Sciatic nerve (tissue), 2 donors: Measurements from ENCODE around the gene KCNH3. TPM values are rescaled to one million over a fixed set of nuclear protein-coding genes. Genes with fewer than 3 reads are reported as not detected.
"Not testable (repeated sequence)": the region's sequence is repeated elsewhere in the genome, so short reads cannot be mapped to it uniquely, and the experiment has no call there.

Source experiments
- ATAC-seq: fragments of 200-7000 bp; cut with Tn5 transposase; one replicate; pipeline ENCODE4 v1.9.1; 2020; ENCODE audit warnings: mild to moderate bottlenecking, moderate library complexity
- DNase-seq: peaks from one replicate; pipeline ENCODE4 v3.0.0-alpha.2; 2020; ENCODE audit warnings: low spot score
- intact Hi-C: fragments of 100-400 bp; cut with DNase I; formaldehyde crosslinking; loops from one replicate; pipeline ENCODE4 v1.14.2; 2022
- total RNA-seq: library from RNA; stranded (reverse); fragmentation: NEBNext Ultra II Directional; extraction: Animal tissue kit (Norgen Biotek cat#: 25700); gene quantifications from one replicate; pipeline ENCODE4 v1.2.1, GENCODE V29; 2021
- donor health status: DM: no; HTN: no; CAD: no.
- donor health status: DM: no; HTN: no; CAD: no.

KCNH3 gene, protein sequence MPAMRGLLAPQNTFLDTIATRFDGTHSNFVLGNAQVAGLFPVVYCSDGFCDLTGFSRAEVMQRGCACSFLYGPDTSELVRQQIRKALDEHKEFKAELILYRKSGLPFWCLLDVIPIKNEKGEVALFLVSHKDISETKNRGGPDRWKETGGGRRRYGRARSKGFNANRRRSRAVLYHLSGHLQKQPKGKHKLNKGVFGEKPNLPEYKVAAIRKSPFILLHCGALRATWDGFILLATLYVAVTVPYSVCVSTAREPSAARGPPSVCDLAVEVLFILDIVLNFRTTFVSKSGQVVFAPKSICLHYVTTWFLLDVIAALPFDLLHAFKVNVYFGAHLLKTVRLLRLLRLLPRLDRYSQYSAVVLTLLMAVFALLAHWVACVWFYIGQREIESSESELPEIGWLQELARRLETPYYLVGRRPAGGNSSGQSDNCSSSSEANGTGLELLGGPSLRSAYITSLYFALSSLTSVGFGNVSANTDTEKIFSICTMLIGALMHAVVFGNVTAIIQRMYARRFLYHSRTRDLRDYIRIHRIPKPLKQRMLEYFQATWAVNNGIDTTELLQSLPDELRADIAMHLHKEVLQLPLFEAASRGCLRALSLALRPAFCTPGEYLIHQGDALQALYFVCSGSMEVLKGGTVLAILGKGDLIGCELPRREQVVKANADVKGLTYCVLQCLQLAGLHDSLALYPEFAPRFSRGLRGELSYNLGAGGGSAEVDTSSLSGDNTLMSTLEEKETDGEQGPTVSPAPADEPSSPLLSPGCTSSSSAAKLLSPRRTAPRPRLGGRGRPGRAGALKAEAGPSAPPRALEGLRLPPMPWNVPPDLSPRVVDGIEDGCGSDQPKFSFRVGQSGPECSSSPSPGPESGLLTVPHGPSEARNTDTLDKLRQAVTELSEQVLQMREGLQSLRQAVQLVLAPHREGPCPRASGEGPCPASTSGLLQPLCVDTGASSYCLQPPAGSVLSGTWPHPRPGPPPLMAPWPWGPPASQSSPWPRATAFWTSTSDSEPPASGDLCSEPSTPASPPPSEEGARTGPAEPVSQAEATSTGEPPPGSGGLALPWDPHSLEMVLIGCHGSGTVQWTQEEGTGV
- total RNA-seq, result 0.27 TPM

DNA sequence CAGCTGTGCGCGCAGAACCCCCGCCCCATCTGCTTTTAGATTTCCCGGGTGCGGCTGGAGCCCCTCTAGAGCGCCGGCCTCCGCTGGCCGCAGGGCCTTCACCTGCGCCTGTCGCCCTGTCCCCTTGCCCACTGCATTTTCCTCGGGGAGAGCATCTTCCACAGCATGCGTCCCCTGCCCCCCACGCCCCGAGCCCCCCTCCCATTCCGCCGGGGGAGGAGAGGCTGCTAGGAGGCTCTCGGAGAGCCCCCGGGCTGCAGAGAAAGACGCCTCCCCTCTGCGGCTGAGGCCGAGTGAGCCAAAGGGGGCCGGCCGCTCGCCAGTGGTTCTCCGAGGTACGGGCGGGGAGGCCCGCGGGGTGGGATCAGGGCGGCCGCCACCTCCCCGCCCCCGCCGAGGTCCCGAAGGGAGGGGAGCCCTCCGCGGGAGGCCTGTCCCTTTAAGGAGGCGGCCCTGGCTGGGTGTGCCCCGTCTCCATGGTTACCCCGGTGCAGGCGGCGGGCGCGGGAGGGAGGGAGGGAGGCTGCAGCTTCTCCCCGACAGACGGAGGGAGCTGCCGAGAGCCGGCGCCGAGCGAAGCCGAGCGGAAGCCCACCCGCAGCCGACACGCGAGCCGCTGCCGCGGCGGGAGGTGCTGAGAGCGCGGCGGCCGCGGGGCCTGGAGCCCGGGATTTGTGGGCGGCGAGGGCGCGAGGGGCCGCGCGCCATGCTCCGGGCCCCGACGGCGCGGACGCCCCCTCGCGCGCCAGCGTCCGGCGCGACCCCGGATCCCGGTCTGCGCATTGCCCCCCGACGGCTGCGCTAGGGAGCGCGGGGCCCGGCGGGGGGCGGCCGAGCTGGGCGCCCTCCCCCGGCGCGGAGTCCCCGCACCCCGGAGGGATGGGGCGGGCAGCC, at the start of gene KCNH3:
Gene KCNH3 (plus strand): TSS at position 521 of the 894 bp plus-strand sequence. CDS start 387 bp downstream, outside the sequence.
- peak; percentile 81 for ATAC-seq
- DNase-seq, result peak; percentile 86
- intact Hi-C loops, result no loop called here

DNA sequence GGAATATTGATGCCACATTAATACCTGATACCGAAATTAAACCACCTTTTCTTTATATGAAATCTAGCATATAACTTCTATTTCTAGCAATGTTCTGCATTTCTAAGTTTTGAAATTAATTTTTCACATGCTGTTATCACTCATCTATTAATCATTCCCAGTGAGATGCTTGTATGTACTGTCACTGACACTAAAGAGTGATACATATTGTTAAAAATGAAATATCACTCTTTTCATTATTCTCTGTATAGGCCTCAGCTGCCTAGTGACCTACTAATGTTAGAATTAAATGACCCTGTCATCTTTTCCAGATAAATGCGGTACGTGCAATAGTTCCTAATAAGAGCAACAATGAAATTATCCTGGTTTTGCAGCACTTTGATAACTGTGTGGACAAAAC, 49.7 kb upstream of the KCNH3 start:
- DNase-seq (no peak), ATAC-seq (no peak)
- intact Hi-C loops, result no loop called here

DNA sequence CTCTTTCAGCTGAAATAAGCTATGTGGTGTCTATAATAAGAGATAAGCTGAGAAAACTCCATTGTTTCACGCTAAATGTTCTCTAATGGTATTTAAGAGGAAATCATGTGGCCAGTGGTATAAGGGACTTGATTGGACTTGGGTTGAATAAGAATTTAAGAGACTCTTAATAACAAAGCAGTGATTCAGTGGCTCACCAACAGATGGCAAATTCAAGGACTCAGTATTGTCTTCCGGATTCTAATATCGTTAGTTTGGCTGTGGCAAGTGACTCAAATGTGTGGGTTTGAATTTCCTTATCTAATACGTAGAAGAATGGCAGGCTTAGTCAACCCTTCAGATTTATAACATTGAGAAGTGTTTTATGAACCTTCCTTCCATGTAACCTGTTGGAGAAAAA, 49.1 kb upstream of the KCNH3 start:
- no peak for DNase-seq
- intact Hi-C loops, result no loop called here
- ATAC-seq, result no peak

DNA sequence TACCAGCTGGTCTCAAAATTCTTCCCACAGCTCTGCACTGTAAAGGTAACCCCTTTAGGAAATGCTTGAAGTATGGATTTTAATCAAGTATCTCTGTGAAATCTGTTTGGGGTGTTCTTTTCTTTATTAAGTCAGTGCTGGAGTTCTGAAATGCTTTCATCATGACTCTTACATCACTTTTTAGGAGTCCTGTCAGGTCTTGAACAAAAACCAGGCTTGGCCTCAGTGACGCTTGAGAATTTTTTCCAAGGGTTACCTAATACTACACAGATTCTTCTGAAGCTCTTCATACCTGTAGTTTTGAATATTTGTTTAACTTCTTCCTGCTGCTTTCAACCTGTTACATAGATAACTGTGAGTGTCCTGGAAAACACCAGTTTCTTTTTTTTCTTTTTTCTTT, 47.0 kb upstream of the KCNH3 start:
- ATAC-seq (no peak), DNase-seq (no peak)
- intact Hi-C loops, result no loop called here

DNA sequence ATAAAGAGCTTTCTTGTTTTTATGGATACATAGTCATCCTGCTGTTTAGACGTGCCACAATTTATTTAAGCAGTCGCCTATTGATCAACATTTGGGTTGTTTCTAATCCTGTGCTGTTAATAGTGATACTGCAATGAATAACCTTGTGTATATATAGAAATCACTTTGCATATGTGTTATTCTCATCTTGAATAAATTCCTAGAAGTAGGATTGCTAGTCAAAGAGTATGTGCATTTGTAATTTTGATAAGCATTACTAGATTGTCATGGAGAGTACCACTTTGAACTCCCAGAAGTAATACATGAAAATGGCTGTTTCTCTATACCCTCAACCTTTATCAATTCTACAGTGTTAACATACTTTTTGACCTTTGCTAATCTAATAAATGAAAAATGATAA, 44.9 kb upstream of the KCNH3 start:
- no peak for DNase-seq
- intact Hi-C loops, result no loop called here
- no peak for ATAC-seq

DNA sequence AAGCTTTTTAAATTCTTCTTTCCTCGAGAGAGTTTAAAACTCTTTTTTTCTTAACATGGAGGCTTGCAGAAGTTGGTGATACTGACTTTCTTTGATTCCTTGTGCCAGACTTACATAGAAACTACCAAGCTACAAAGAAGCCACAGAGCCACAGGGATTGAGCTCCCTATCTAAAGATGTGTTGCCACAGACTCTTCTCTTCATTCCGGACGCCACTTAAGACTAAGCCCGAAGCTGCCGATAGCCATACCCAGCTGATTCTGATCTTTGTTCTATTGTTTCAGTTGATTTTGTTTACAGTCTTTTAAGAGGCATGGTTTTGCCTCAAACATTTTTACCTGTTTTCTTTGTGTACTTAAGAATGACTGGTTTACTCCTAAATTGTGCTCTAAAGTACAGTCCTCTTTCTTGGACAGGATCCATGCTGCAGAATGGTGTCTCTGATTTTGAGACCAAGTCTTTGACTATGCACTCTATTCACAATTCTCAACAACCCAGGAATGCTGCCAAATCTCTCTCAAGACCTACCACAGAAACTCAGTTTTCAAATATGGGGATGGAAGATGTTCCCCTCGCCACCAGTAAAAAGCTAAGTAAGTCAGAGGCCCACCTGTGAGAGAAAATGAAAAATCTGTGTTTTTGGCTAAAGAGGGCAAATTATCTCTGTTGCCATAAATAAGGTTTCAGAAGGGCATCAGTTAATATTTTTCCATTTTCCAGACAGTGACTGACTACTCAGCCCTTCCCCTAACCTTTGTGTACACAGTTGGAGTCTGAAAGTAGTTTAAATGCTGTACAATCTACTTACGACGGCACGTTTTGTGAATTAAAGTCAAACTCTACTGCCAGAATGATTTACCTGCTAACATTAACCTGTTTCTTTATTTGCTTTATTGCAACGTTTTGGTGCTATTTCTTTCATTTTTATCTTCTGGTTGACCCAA, 42.1 kb upstream of the KCNH3 start:
- ATAC-seq (no peak), DNase-seq (no peak)
- intact Hi-C loops, result no loop called here

DNA sequence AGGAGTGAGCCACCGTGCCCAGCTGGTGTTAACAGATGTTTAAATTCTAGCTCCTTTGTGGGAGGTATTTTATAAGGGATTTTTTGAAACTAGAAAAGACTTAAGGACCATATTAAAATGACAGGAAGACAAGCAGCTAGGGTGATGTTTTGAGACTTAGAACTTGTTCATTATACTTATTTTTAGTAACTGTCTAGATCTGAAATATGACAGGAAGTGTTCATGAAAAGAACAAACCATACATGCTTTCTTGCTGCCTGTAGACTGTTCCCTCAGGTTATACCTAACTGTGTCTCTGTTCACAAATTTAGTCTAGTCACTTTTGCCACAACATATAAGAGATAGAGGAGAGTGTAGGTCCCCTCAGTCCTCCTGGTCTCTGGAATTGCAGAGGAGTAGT, 36.9 kb upstream of the KCNH3 start:
- intact Hi-C loops, result no loop called here
- ATAC-seq, result no peak
- DNase-seq, result no peak

DNA sequence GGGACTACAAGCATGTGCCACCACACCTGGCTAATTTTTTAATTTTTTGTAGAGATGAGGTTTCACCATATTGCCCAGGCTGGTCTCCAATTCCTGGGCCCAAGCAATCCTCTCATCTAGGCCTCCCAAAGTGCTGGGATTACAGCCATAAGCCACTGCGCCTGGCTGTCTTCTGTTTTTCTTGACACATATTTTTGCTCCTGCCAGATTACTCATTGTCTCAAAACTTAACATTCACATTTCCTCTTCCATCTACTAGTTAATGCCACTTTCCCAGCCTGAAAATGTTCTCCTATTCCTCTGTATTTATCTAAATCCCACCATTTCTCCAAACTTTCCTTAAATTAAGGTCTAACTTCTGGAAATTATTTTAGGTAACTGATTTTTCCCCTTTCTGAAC, 36.2 kb upstream of the KCNH3 start:
- DNase-seq (no peak), ATAC-seq (no peak)
- intact Hi-C loops, result no loop called here

DNA sequence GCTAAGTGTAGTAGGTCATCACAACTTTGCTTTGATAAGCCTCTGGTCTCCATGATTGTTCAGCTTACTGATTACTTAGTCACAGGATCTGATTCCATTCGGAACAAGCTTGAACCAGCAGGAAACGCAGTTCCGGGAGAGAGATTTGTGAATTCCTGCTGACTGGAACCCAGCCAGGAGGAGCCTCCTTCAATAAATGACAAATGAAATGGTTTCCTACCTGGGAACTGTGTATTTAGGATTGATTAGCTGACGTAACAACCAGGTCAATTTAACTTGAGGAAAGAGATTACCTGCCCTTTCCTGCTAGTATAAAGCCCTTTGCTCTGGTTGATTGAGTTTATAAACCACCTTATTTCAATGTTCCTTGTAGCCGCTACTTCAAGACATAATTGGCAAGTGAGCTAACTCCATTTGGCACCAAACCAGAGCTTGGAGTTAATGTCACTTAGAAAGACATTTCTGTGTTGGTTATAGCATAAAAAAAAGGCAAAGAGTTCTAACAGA, 35.1 kb upstream of the KCNH3 start:
- DNase-seq (no peak), ATAC-seq (no peak)
- intact Hi-C loops, result no loop called here

DNA sequence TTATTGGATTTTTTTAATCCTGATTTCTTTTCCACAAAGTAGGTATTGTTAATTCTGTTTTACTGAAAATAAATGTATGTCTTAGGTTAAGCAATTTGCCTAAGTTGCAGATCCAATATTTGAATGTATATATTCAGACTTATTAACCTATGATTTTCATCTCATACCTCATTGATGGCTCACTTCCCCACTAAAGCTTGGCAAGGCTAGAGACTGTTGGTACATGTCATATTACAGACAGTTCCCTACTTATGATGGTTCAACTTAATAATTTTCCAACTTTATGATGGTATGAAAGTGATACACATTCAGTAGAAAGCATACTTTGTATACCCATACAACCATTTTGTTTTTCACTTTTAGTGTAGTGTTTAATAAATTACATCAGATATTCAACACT, 33.2 kb upstream of the KCNH3 start:
- intact Hi-C loops, result no loop called here
- ATAC-seq, result no peak
- DNase-seq, result no peak

DNA sequence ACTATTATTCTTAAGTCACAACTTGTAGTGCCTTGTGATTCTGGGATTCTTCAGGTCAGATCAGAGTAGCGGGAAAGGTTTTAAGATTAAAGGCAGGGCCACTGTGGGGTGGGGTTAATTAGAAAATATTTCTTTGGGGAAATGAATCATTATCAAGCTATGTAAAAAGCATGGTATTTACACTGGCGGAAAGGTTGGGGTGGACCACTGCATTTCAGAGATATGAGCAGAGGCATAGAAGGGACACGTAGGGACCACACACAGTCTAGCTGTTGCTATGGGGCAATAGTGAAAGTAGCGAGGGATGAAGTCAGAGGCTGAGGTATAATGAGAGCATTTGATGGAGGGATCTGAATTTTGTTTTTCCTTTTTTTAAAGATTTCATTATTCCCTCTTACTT, 31.7 kb upstream of the KCNH3 start:
- ATAC-seq (peak; percentile 75), DNase-seq (no peak)
- intact Hi-C loops, result no loop called here

DNA sequence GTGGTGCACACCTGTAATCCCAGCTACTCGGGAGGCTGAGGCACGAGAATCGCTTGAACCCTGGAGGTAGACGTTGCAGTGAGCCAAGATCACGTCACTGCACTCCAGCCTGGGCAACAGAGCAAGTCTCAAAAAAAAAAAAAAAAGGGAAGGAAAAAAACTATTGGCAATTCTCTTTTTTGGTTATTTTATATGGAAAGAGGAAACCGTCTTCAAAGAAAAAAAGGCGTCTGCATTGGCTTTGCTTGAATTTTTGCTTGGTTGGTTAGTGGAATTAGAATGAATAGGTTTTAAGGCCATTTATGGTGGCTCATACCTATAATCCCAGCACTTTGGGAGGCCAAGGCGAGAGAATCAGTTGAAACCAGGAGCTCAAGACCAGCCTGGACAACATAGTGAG, 29.1 kb upstream of the KCNH3 start:
- ATAC-seq, intact Hi-C loops, DNase-seq: not testable (repeated sequence)

DNA sequence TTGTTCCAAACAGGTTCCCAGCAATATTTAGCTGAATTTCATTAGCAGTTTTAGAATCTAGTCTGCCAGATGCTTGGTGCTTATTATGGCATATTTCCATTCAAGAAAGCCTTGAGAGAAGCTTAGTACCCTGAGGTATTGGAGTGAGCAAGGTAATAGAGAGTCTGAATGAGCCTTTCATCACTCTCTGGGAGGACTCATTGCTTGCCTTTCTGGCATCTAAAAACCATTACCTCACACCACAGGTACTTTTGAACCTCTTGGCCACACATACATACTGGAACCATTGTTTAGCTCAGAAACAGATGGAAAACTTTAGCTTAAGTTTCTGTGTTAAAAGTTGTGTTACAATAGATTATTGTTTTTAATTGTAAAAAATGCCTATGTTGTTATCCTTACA, 27.4 kb upstream of the KCNH3 start:
- intact Hi-C loops, result no loop called here
- ATAC-seq (no peak), DNase-seq (no peak)

DNA sequence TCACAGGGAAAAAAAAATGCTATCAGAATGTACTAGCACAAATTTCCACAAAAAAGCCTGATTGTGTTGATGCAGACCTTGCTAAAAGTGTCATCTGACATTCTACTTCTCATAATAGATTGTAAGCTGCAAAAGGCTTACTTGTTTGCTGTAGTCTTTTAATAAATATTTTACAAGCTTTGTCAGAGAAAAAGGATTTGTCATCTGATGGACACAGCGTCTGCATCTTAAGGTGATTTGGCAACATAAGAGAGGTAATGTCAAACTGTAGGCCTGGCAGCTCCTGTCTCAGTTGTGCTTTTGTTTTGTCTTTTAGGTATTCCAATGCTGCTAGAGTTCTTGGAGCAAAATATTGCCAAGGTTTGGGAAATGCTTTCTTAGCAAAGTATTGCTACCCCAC, 26.3 kb upstream of the KCNH3 start:
- no peak for DNase-seq
- ATAC-seq, result no peak
- intact Hi-C loops, result loop anchor here (2.0 kb wide), 1 partner anchor 152 kb away; no protein-coding TSS in a partner anchor

DNA sequence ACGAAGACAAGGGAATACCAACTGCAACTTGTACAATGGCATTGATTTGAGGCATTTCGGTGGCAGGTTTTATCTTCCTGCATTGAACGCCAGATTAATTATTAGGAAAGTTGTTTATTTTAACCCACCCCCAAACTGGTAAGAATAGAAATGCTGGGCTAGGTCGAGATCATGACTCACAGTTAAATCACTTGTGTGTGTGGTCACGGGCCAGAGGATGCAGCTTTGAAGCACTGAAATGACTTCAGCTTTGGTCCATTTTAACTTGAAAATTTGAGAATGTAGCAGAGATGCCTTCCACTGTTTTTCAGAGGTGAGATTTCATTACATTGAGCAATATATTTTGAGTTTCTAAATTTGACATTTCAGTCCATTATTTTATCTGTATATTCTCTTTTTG, 23.6 kb upstream of the KCNH3 start:
- DNase-seq, result no peak
- ATAC-seq, result no peak
- intact Hi-C loops, result no loop called here

DNA sequence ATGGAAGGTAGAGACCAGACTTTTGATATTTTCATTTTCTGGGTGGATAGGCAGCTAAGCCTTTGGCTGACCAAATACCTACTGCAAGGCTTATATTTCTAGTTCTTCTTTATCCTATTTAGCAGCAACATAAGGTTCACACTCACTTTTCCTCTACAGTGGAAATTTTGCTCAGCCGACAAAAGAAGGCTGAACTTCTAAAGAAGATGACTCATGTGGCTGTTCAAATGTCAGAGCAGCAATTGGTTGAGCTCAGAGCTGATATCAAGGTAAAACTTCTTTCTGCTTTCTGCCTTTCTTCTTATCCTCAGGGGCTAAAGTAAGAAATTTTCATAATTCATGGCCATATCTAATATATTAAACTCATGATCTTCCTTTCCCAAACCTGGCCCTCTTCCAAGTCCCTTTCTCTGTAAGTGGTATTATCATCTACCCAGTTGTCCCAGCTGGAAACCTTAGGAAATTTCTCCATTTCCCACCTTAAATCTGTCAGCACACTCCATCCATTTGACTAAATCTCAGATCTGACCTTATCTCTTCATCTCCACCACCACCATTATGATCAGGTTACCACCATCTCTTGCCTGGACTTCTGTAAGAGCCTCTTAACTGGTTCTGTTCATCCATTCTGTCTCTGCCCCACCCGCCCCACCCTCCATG, 19.8 kb upstream of the KCNH3 start:
- no peak for DNase-seq
- ATAC-seq, result no peak
- intact Hi-C loops, result no loop called here

DNA sequence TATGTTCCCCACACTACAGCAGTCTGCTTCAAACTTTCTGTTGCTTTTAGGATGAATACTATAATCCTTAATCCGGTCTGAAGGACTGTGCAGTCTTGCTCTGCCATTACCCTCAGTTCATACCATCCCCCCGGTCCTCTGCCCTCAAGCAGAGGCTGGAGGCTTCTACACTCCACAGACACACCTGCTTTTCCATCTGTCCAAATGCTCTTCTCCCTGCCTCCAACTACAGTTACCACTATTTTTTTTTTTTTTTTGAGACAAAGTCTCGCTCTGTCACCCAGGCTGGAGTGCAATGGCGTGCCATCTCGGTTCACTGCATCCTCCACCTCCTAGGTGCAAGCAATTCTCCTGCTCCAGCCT, 19.3 kb upstream of the KCNH3 start:
- no peak for DNase-seq
- ATAC-seq, result no peak
- intact Hi-C loops, result no loop called here
